Measurements from ENCODE around the gene ADIG. TPM values are rescaled to one million over a fixed set of nuclear protein-coding genes. Genes with fewer than 3 reads are reported as not detected.
A peak's percentile ranks its signal among the peaks of the same experiment; 100 is the strongest.
"Not testable (repeated sequence)": the region's sequence is repeated elsewhere in the genome, so short reads cannot be mapped to it uniquely, and the experiment has no call there.

Gene ADIG
- polyA plus RNA-seq, 4 donors: not detected

- no peak for DNase-seq (ENCODE audit: low read depth in 4 of 4, low spot score in 2 of 4)
These were observed 11.1 kb upstream of the ADIG start for GRCh38 chr20:38569747-38570525.

GRCh38 chr20:38573413-38573812 lies 7.6 kb upstream of the ADIG start:
- no peak for DNase-seq (ENCODE audit: low read depth in 4 of 4, low spot score in 2 of 4)

- DNase-seq (ENCODE audit: low read depth in 4 of 4, low spot score in 2 of 4): no peak
These were observed 1.6 kb upstream of the ADIG start for GRCh38 chr20:38579219-38579910.

GRCh38 chr20:38579921-38580320 lies 1.1 kb upstream of the ADIG start:
- no peak for DNase-seq (ENCODE audit: low read depth in 4 of 4, low spot score in 2 of 4)

GRCh38 chr20:38581830-38582358 lies 897 bp downstream of the ADIG start:
- DNase-seq (ENCODE audit: low read depth in 4 of 4, low spot score in 2 of 4): no peak

GRCh38 chr20:38583306-38583705 lies 2.3 kb downstream of the ADIG start:
- no peak for DNase-seq (ENCODE audit: low read depth in 4 of 4, low spot score in 2 of 4)

GRCh38 chr20:38584099-38584763 lies 3.2 kb downstream of the ADIG start:
- DNase-seq (ENCODE audit: low read depth in 4 of 4, low spot score in 2 of 4): no peak

GRCh38 chr20:38585404-38586180 lies 4.6 kb downstream of the ADIG start:
- no peak for DNase-seq (ENCODE audit: low read depth in 4 of 4, low spot score in 2 of 4)

GRCh38 chr20:38586181-38586525 lies 5.2 kb downstream of the ADIG start:
- DNase-seq (ENCODE audit: low read depth in 4 of 4, low spot score in 2 of 4): no peak

GRCh38 chr20:38588303-38588702 lies 7.3 kb downstream of the ADIG start:
- no peak for DNase-seq (ENCODE audit: low read depth in 4 of 4, low spot score in 2 of 4)

GRCh38 chr20:38589351-38589750 lies 8.4 kb downstream of the ADIG start:
- no peak for DNase-seq (ENCODE audit: low read depth in 4 of 4, low spot score in 2 of 4)

- DNase-seq (ENCODE audit: low read depth in 4 of 4, low spot score in 2 of 4): no peak
These were observed 9.1 kb downstream of the ADIG start for GRCh38 chr20:38589967-38590675.

GRCh38 chr20:38590676-38591473 lies 9.9 kb downstream of the ADIG start:
- DNase-seq (ENCODE audit: low read depth in 4 of 4, low spot score in 2 of 4): no peak

- DNase-seq (ENCODE audit: low read depth in 4 of 4, low spot score in 2 of 4): no peak
These were observed 10.7 kb downstream of the ADIG start for GRCh38 chr20:38591474-38592410.

GRCh38 chr20:38592411-38592790 lies 11.4 kb downstream of the ADIG start:
- DNase-seq (ENCODE audit: low read depth in 4 of 4, low spot score in 2 of 4): not testable (repeated sequence)

- DNase-seq (ENCODE audit: low read depth in 4 of 4, low spot score in 2 of 4): not testable (repeated sequence)
These were observed 13.3 kb downstream of the ADIG start for GRCh38 chr20:38594281-38594680.

- not testable (repeated sequence) for DNase-seq (ENCODE audit: low read depth in 4 of 4, low spot score in 2 of 4)
These were observed 14.9 kb downstream of the ADIG start for GRCh38 chr20:38595886-38596285.

- peak in 1 of 4 donors; percentile 18 for DNase-seq (ENCODE audit: low read depth in 4 of 4, low spot score in 2 of 4)
These were observed 18.4 kb downstream of the ADIG start for GRCh38 chr20:38599410-38599882.

All from left renal cortex interstitium (tissue), 4 donors.